ENCODE measurements around the gene AGMO.

Gene AGMO

DNA sequence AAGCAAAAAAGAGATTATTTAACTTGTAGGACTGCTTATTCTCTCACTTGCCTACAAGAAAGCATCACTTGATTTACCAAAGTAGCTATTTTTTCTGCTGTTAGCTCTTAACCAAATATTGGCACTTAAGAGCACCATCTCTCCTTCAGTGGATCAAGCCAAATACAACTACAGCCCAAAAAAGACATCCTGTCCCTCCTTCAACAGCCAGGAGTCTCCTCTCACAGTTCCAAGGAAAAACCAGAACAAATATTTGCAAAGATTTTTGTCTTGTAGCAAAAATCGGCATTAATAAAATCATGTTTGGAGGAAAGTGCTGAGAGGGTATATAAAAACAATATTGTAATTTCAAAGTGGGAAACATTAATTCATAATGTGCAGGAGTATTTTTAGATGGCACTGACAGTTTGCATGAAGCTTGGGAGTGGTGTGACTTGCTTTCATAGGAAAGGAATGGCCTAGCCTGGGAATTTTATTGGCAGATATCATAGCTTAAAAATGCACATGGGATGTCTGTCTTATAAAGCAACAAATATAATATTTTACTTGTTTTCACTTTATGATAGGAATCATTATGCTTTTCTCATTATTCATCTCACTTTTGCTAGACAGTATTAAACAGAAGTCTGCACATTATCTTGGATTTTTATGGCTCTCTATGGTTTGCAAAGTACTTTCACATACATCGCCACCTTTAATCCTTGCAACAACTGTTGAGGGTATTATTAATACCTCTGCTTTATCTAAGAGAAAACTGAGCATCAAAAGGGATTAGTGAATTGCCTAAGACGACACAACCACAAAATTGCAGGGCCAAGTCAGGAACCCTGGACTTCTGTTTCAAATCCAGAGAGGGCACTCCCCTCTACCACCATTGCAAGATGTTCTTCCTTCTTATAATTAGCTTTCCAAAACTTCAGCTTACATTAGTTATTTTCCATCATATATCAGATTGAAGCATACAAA, 103.5 kb downstream of the AGMO start:
- Histone ChIP-seq H3K27ac (no peak overlapping the region), H3K4me3 (ENCODE audit: low read depth, low read length) (no peak overlapping the region), H3K9me3 (ENCODE audit: severe bottlenecking) (no peaks in the 10 kb centered on the region), H3K36me3 (no peaks in the 10 kb centered on the region), H3K27me3 (ENCODE audit: insufficient read depth, low read depth, severe bottlenecking) (no peaks in the 10 kb centered on the region)
- TF ChIP-seq, protein P1, sequence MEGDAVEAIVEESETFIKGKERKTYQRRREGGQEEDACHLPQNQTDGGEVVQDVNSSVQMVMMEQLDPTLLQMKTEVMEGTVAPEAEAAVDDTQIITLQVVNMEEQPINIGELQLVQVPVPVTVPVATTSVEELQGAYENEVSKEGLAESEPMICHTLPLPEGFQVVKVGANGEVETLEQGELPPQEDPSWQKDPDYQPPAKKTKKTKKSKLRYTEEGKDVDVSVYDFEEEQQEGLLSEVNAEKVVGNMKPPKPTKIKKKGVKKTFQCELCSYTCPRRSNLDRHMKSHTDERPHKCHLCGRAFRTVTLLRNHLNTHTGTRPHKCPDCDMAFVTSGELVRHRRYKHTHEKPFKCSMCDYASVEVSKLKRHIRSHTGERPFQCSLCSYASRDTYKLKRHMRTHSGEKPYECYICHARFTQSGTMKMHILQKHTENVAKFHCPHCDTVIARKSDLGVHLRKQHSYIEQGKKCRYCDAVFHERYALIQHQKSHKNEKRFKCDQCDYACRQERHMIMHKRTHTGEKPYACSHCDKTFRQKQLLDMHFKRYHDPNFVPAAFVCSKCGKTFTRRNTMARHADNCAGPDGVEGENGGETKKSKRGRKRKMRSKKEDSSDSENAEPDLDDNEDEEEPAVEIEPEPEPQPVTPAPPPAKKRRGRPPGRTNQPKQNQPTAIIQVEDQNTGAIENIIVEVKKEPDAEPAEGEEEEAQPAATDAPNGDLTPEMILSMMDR (IDR thresholded peaks at IDR 0.05; ENCODE audit: low read depth, low read length): no peak
- DNase-seq: no peak

DNA sequence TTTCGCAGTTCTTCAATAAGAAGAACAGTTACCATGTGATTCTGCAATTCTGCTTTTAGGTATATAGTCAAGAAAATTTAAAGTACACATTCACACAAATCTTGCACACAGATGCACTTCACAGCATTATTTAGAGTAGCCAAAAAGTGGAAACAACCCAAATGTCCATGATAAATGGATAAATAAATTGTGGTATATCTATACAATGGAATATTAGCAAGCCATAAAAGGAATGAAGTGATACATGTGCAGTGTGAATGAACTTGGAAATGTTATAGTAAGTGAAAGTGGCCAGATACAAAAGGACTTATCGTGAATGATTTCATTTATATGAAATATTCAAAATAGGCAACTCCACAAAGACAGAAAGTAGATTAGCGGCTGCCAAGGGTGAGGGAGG, 109.1 kb downstream of the AGMO start:
- peaks cover 4% of the 10 kb centered on the region for H3K9me3 ChIP-seq (ENCODE audit: severe bottlenecking)
- H3K27ac ChIP-seq: no peak overlapping the region
- no peak for DNase-seq
- no peaks in the 10 kb centered on the region for H3K27me3 ChIP-seq (ENCODE audit: insufficient read depth, low read depth, severe bottlenecking)
- TF ChIP-seq, protein P1 (IDR thresholded peaks at IDR 0.05; ENCODE audit: low read depth, low read length): no peak
- H3K4me3 ChIP-seq (ENCODE audit: low read depth, low read length): no peak overlapping the region
- no peaks in the 10 kb centered on the region for H3K36me3 ChIP-seq

DNA sequence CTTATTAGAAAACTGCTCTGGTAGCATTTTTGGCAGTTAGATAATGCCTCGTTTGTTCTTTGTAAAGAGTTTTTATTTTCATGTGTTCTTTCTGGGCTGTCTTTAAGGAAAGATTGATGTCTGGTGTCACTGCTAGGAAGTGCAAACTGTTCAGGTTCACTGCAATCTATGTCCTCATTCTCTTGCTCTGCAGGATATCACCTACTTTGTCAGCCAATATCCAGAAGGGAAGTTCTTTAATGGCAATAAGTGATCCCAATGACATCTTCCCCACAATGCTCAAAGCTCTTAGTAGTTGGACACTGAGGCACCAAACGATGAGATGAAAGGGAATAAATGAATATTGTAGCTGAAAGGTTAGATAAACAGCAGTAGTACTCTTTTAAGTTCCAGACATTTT, 115.1 kb downstream of the AGMO start:
- Histone ChIP-seq H3K4me3 (ENCODE audit: low read depth, low read length) (no peak overlapping the region), H3K36me3 (no peaks in the 10 kb centered on the region), H3K9me3 (ENCODE audit: severe bottlenecking) (no peaks in the 10 kb centered on the region), H3K27ac (no peak overlapping the region), H3K27me3 (ENCODE audit: insufficient read depth, low read depth, severe bottlenecking) (no peaks in the 10 kb centered on the region)
- TF ChIP-seq, protein P1 (IDR thresholded peaks at IDR 0.05; ENCODE audit: low read depth, low read length): no peak
- no peak for DNase-seq

DNA sequence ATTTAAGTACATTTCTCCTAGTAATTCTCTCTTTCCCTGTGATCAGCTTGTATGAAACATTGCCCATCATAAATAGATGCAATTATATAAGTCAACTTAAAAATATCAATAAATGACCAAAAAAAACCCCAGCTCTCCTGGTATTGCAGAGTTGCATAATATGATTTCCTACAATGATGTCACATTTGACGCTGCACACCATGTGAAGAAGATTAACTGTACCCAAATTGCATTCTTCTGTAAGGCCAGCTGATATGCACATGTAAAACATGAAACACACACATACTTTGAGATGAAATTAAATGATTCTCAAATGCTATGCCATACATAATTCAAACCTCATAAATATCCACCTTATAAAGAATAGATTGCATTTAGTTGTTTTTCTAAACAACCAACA, 115.5 kb downstream of the AGMO start:
- H3K27me3 ChIP-seq (ENCODE audit: insufficient read depth, low read depth, severe bottlenecking): no peaks in the 10 kb centered on the region
- DNase-seq: no peak
- TF ChIP-seq, protein P1 (IDR thresholded peaks at IDR 0.05; ENCODE audit: low read depth, low read length): no peak
- H3K4me3 ChIP-seq (ENCODE audit: low read depth, low read length): no peak overlapping the region
- H3K9me3 ChIP-seq (ENCODE audit: severe bottlenecking): no peaks in the 10 kb centered on the region
- H3K27ac ChIP-seq: no peak overlapping the region
- no peaks in the 10 kb centered on the region for H3K36me3 ChIP-seq

DNA sequence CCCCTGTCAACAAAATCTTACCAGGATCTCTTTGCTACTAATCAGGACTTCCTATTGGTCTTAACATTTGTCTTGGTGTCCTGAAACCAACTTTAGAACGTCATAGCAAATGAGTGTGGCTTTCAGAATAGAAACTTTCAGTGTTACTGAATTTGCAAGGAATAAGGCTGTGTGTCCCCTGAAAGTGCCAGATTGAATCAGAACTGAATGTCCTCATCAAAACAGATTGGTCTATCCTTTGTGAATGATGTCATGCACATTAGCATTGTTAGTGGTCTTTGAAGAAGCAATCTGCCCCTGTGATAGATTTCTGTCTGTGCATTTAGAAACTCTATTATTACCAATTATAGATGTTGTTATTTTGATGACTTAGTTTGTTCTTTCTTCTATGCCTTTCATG, 119.9 kb downstream of the AGMO start:
- Histone ChIP-seq H3K27me3 (ENCODE audit: insufficient read depth, low read depth, severe bottlenecking) (no peaks in the 10 kb centered on the region), H3K9me3 (ENCODE audit: severe bottlenecking) (no peaks in the 10 kb centered on the region), H3K36me3 (no peaks in the 10 kb centered on the region), H3K27ac (no peak overlapping the region), H3K4me3 (ENCODE audit: low read depth, low read length) (no peak overlapping the region)
- no peak for DNase-seq
- TF ChIP-seq, protein P1 (IDR thresholded peaks at IDR 0.05; ENCODE audit: low read depth, low read length): no peak

Data from WERI-Rb-1 (cell line).